HL-60 (cell line): ENCODE measurements around the gene NALCN.

Experiments
- CTCF ChIP-seq: IDR thresholded peaks from one replicate; pipeline ENCODE4 v1.5.1; 2011; ENCODE audit warnings: low read length, control low read depth, inconsistent platforms; ENCODE audit not compliant: insufficient read depth
- REST ChIP-seq: IDR thresholded peaks from 2 replicates; pipeline ENCODE4 v1.6.1; 2012; ENCODE audit warnings: low read depth; ENCODE audit not compliant: insufficient replicate concordance
- SPI1 ChIP-seq: IDR thresholded peaks from 2 replicates; pipeline ENCODE4 v1.6.1; 2012; ENCODE audit warnings: low read depth, mild to moderate bottlenecking, borderline replicate concordance

DNA sequence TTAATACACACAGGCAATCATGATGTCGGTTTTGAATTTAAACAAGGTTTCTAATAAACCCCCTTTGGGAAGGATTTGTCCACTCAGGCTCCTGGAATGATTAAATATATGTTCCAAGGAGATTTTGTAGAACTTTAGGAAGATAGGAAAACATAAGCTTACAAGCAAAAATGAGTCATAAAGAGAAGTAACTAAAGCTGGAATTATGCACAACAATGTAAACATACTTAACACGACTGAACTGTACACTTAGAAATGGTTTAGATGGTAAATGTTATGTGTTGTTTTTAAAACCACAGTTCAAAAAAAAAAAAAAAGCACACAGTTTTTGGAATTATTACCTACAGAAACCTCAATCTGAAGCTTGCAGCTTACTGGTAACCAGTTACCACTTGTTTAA is 304.4 kb downstream of the NALCN start:
- TF ChIP-seq CTCF (no peak), REST (no peak), SPI1 (no peak)
